K562 (cell line): ENCODE results near the gene PDE4A. TPM values are rescaled to one million over a fixed set of nuclear protein-coding genes. Genes with fewer than 3 reads are reported as not detected.

Experiments used
- ATAC-seq: fragments of 200-7000 bp; cut with Tn5 transposase; 3 replicates; pipeline ENCODE4 v1.9.1; 2020; ENCODE audit warnings: moderate library complexity
- BruUV-seq: library from RNA; stranded (reverse); fragments of 400-500 nt; replicated peaks from 2 replicates; lab custom pipeline; 2021; lab: Mats Ljungman, UMichigan
- CTCF ChIA-PET: fragments of 300-600 bp; formaldehyde crosslinking; extraction: SDS; loops from one replicate; lab custom pipeline; 2021; ENCODE audit warnings: low intra/inter-chr PET ratio; lab: Yijun Ruan, JAX
- POLR2A ChIA-PET: fragments of 300-600, 350-650 bp; sonication (Branson Sonifier 250); formaldehyde crosslinking; extraction: SDS; loops from one replicate; lab custom pipeline; 2021; ENCODE audit warnings: antibody characterized with exemption, inconsistent platforms; lab: Yijun Ruan, JAX
- DNase-seq, 4 experiments: peaks; one replicate each; pipeline versions ENCODE4 v3.0.0 to v3.0.0-alpha.2; 2011 to 2018; ENCODE audit warnings: low spot score in 3 of 4, mixed read lengths in 3 of 4; ENCODE audit errors: extremely low read depth in 1 of 4
- FAIRE-seq: peaks from 2 replicates; lab custom pipeline; 2011; peaks lifted over from hg19 to GRCh38; lab: Jason Lieb, UNC
- H2AFZ ChIP-seq: 2 replicates; pipeline ENCODE4 v1.6.0; 2011; ENCODE audit warnings: low read depth, low read length, control low read depth, inconsistent platforms
- H3K27ac ChIP-seq: fragments of 200-600 bp; 3 replicates; pipeline ENCODE4 v1.8.0; 2011; ENCODE audit warnings: low read depth, mild to moderate bottlenecking, control low read depth, inconsistent platforms, low read length, moderate library complexity, mixed read lengths; ENCODE audit errors: extremely low read depth
- H3K27me3 ChIP-seq, 2 experiments: fragments of 300-600 bp in 1 of 2; 2 replicates in 1 of 2; 3 replicates in 1 of 2; pipeline versions ENCODE4 v1.6.0 to v1.8.0; 2011; ENCODE audit warnings: inconsistent platforms in 2 of 2, low read length in 2 of 2, mild to moderate bottlenecking in 1 of 2, mixed read lengths in 1 of 2, moderate library complexity in 1 of 2; ENCODE audit not compliant: control insufficient read depth in 2 of 2, insufficient read depth in 2 of 2
- H3K36me3 ChIP-seq: fragments of 300-600 bp; 3 replicates; pipeline ENCODE4 v1.8.0; 2011; ENCODE audit warnings: mild to moderate bottlenecking, low read length, inconsistent platforms; ENCODE audit not compliant: control insufficient read depth, insufficient read depth
- H3K4me1 ChIP-seq, 2 experiments: fragments of 200-600 bp in 1 of 2; replicated peaks in 1 of 2; 2 replicates in 1 of 2; 3 replicates in 1 of 2; pipeline versions ENCODE4 v1.5.1 to v1.8.0; 2011; ENCODE audit warnings: inconsistent platforms in 2 of 2, low read length in 2 of 2, mild to moderate bottlenecking in 1 of 2, mixed read lengths in 1 of 2, moderate library complexity in 1 of 2; ENCODE audit not compliant: control insufficient read depth in 2 of 2, insufficient read depth in 2 of 2
- H3K4me2 ChIP-seq: 2 replicates; pipeline ENCODE4 v1.6.1; 2011; ENCODE audit warnings: low read length, control low read depth, inconsistent platforms, mixed read lengths; ENCODE audit not compliant: insufficient read depth
- H3K4me3 ChIP-seq: fragments of 200-600 bp; sonication (generic), shearing (Covaris generic); 2 replicates; pipeline ENCODE4 v1.5.1; 2016; ENCODE audit warnings: control low read depth, inconsistent platforms
- H3K79me2 ChIP-seq: fragments of 200-600 bp; 3 replicates; pipeline ENCODE4 v1.8.0; 2011; ENCODE audit warnings: low read length, inconsistent platforms; ENCODE audit not compliant: control insufficient read depth, insufficient read depth
- H3K9ac ChIP-seq, 2 experiments: 2 replicates each; pipeline versions ENCODE4 v1.6.0 to v1.6.1; 2011; ENCODE audit warnings: low read depth in 2 of 2, low read length in 2 of 2, control low read depth in 1 of 2, inconsistent platforms in 1 of 2, mild to moderate bottlenecking in 1 of 2, mixed read lengths in 1 of 2; ENCODE audit not compliant: insufficient read depth in 1 of 2
- H3K9me1 ChIP-seq: one replicate; pipeline ENCODE4 v1.6.0; 2011; ENCODE audit warnings: inconsistent platforms, mild to moderate bottlenecking, low read length, moderate library complexity; ENCODE audit not compliant: control insufficient read depth, insufficient read depth
- H3K9me3 ChIP-seq: replicated peaks from 2 replicates; pipeline ENCODE4 v1.5.1; 2011; ENCODE audit warnings: low read depth, low read length, inconsistent platforms; ENCODE audit not compliant: control insufficient read depth, insufficient read depth
- H4K20me1 ChIP-seq: replicated peaks from 2 replicates; pipeline ENCODE4 v1.6.1; 2011; ENCODE audit warnings: low read length, inconsistent platforms, mixed read lengths; ENCODE audit not compliant: control insufficient read depth, insufficient read depth
- BCOR ChIP-seq: fragments of 450-650 bp; IDR thresholded peaks from 2 replicates; pipeline ENCODE4 v1.6.1; 2016
- CBX8 ChIP-seq: fragments of 200-600 bp; sonication (generic); IDR thresholded peaks from 2 replicates; pipeline ENCODE4 v1.6.1; 2012; ENCODE audit warnings: borderline replicate concordance, mixed run types, low read depth, mild to moderate bottlenecking, moderate library complexity, mixed read lengths, low read length, control low read depth, inconsistent platforms; ENCODE audit not compliant: poor library complexity, severe bottlenecking; ENCODE audit errors: extremely low read depth
- DMBX1 ChIP-seq: fragments of 250-450 bp; sonication (Bioruptor Pico); IDR thresholded peaks from 2 replicates; pipeline ENCODE4 v1.8.0; 2022; ENCODE audit warnings: inconsistent platforms, mild to moderate bottlenecking, moderate library complexity, borderline replicate concordance
- ETS1 ChIP-seq: conservative IDR thresholded peaks from 2 replicates; pipeline ENCODE4 v1.6.1; 2011; ENCODE audit warnings: low read depth, mild to moderate bottlenecking, low read length; ENCODE audit not compliant: control insufficient read depth
- ETS2 ChIP-seq: IDR thresholded peaks from 2 replicates; pipeline ENCODE4 v1.6.1; 2016; ENCODE audit warnings: borderline replicate concordance, missing genetic modification characterization, mild to moderate bottlenecking, moderate library complexity, missing compliant biosample characterization; ENCODE audit not compliant: poor library complexity, severe bottlenecking
- GATAD2B ChIP-seq: fragments of 450-650 bp; IDR thresholded peaks from 2 replicates; pipeline ENCODE4 v1.6.1; 2017; ENCODE audit warnings: mild to moderate bottlenecking, borderline replicate concordance
- NCOR1 ChIP-seq: fragments of 450-650 bp; IDR thresholded peaks from 2 replicates; pipeline ENCODE4 v1.6.1; 2016; ENCODE audit warnings: mild to moderate bottlenecking, moderate library complexity
- RNF219 ChIP-seq: fragments of 250-450 bp; sonication (Bioruptor Pico); IDR thresholded peaks from 2 replicates; pipeline ENCODE4 v1.5.0; 2022; ENCODE audit warnings: mild to moderate bottlenecking
- SMARCA4 ChIP-seq: fragments of 450-650 bp; IDR thresholded peaks from 2 replicates; pipeline ENCODE4 v1.6.1; 2016
- SNRNP70 ChIP-seq: fragments of 200-400 bp; formaldehyde crosslinking; optimal IDR thresholded peaks from 2 replicates; pipeline ENCODE3; 2017; ENCODE audit warnings: low read depth, low read length
- TAF1 ChIP-seq: IDR thresholded peaks from 2 replicates; pipeline ENCODE4 v1.6.1; 2011; ENCODE audit warnings: mild to moderate bottlenecking, low read length, moderate library complexity; ENCODE audit not compliant: insufficient read depth, control insufficient read depth, severe bottlenecking; ENCODE audit errors: extremely low read depth
- ZKSCAN1 ChIP-seq: fragments of 150-350 bp; IDR thresholded peaks from 2 replicates; pipeline ENCODE4 v1.6.1; 2016; ENCODE audit warnings: low read depth, low read length
- ZNF121 ChIP-seq: sonication (generic); formaldehyde crosslinking; conservative IDR thresholded peaks from 2 replicates; pipeline ENCODE4 v1.8.0; 2022; ENCODE audit warnings: missing genetic modification reagents
- ZNF174 ChIP-seq: fragments of 250-450 bp; sonication (Bioruptor Pico); IDR thresholded peaks from 2 replicates; pipeline ENCODE4 v1.4.0; 2020; ENCODE audit warnings: mild to moderate bottlenecking
- ZNF764 ChIP-seq: fragments of 250-450 bp; sonication (Bioruptor Pico); IDR thresholded peaks from 2 replicates; pipeline ENCODE4 v1.4.0; 2020; ENCODE audit warnings: low read depth, mild to moderate bottlenecking, moderate library complexity
- WGBS: fragments of 100-300 bp; shearing (Covaris generic); methylation state at CpG from one replicate; pipeline ENCODE4 v1.1.6; 2016; ENCODE audit warnings: low coverage, mixed read lengths; ENCODE audit not compliant: insufficient coverage; ENCODE audit errors: missing lambda C conversion rate; 5-methylcytosine and 5-hydroxymethylcytosine counted together
- in situ Hi-C: fragments of 300-500 bp; cut with MboI; formaldehyde crosslinking; loops from 4 replicates; pipeline ENCODE4 v1.15.0; 2018; ENCODE audit warnings: inconsistent platforms, mixed read lengths
- intact Hi-C: fragments of 100-400 bp; cut with micrococcal nuclease; formaldehyde crosslinking; loops from 2 replicates; pipeline ENCODE4 v1.14.2; 2022
- polyA plus RNA-seq, 8 experiments: library from polyadenylated mRNA; depleted of rRNA in 4 of 8; stranded (reverse) in 5 of 8; unstranded in 3 of 8; fragments of >200 nt; fragmentation: Nextera tagmentation in 2 of 8; fragmentation: Illumina TruSeq in 1 of 8; extraction: Ambion mirVana in 2 of 8; extraction: Trizol in 1 of 8; gene quantifications; 2 replicates each; pipeline versions ENCODE4 v1.2.1 to v1.2.3, GENCODE V29; 2011 to 2014; ENCODE audit warnings: inconsistent platforms in 1 of 8, missing spikeins in 1 of 8
- total RNA-seq, 7 experiments: library from RNA; depleted of rRNA in 6 of 7; stranded (reverse); fragments of >200 nt in 6 of 7; fragmentation: Illumina TruSeq in 2 of 7; extraction: Trizol in 2 of 7; gene quantifications; 2 replicates each; pipeline versions ENCODE4 v1.2.1 to v1.2.3, GENCODE V29; 2011 to 2021; ENCODE audit warnings: low replicate concordance in 1 of 7

PDE4A gene
- total and polyA plus RNA-seq, 9 of the 15 experiments (the other 6 are each of a cell fraction or from before 2014, with no cell fraction given): 0.66 to 26.9 (median 4.6) TPM

- no TSS peak for BruUV-seq
- Histone ChIP-seq H3K36me3 (peaks cover 67% of the 10 kb centered on the region; the same call in 2 of the 3 replicates), H3K9me1 (peaks cover 5% of the 10 kb centered on the region), H3K27ac (no peak overlapping the region), H3K27me3 (no peaks in the 10 kb centered on the region), H3K4me2 (no peak overlapping the region), H3K79me2 (no peaks in the 10 kb centered on the region), H3K4me3 (no peak overlapping the region), H3K9ac (no peak overlapping the region), H2AFZ (no peak overlapping the region), H3K4me1 (peaks cover 14 to 33% of the 10 kb centered on the region in 2 experiments; a peak in 4 of 5 replicates), H4K20me1 (peaks cover 6% of the 10 kb centered on the region), H3K9me3 (no peaks in the 10 kb centered on the region)
- 29% methylated on average over 8 of the region's 8 CpGs for WGBS
- FAIRE-seq (no peak), ATAC-seq (no peak), DNase-seq (no peak)
- in situ Hi-C loops (no loop called here), intact Hi-C loops (no loop called here)
- POLR2A ChIA-PET: interaction anchor here (0.7 to 1.7 kb wide), 2 partner anchors 9 to 15 kb away, joined by 3 read pairs; no protein-coding TSS in a partner anchor
- TF ChIP-seq ZNF764 (CRISPR knock-in tag) (0 out of 2 replicates have a peak, but pooled peaks have one; percentile 10), ZNF174 (CRISPR knock-in tag) (no peak), NCOR1 (no peak), GATAD2B (no peak), TAF1 (no peak), ZKSCAN1 (no peak), SMARCA4 (no peak), CBX8 (no peak), ZNF121 (CRISPR knock-in tag) (no peak), RNF219 (CRISPR knock-in tag) (no peak), ETS1 (0 out of 2 replicates have a peak, but pooled peaks have one; percentile 29), SNRNP70 (no peak), DMBX1 (CRISPR knock-in tag) (no peak), BCOR (peak; percentile 44; the same call in 1 of the 2 replicates), ETS2 (tag) (no peak)
- TF ChIP-seq, all 486 proteins: peak for 3
- CTCF ChIA-PET: no interaction called here
Observed at GRCh38 chr19:10460714-10461046, 40.3 kb downstream of the PDE4A start.
